Stimulated activated CD8-positive, alpha-beta memory T cell treated with anti-CD3 and anti-CD28 coated beads, Interleukin-4, amount 100 ng/mL, for 48 hours (primary cell): ENCODE data around the gene CCNT1.
"Not testable (repeated sequence)": the region's sequence is repeated elsewhere in the genome, so short reads cannot be mapped to it uniquely, and the experiment has no call there.

ENCODE experiments used
- DNase-seq: peaks from one replicate; pipeline ENCODE4 v3.0.0-alpha.2; 2020

CCNT1 gene

GRCh38 chr12:48716493-48717251 lies at the start of gene CCNT1:
Gene CCNT1, minus strand, starts transcription at chr12:48716707. Its CDS starts 32 bp downstream, at chr12:48716675.
- peak; percentile 99 for DNase-seq

GRCh38 chr12:48765753-48766162 lies 49.3 kb upstream of the CCNT1 start:
- DNase-seq = peak; percentile 54

- DNase-seq = no peak
These were observed 48.0 kb upstream of the CCNT1 start for GRCh38 chr12:48764521-48764920.

- DNase-seq = no peak
These were observed 42.2 kb upstream of the CCNT1 start for GRCh38 chr12:48758737-48759136.

- DNase-seq = no peak
These were observed 41.7 kb upstream of the CCNT1 start for GRCh38 chr12:48758186-48758585.

GRCh38 chr12:48750769-48751356 lies 34.4 kb upstream of the CCNT1 start:
- no peak for DNase-seq

- DNase-seq = no peak
These were observed 33.7 kb upstream of the CCNT1 start for GRCh38 chr12:48750215-48750614.

GRCh38 chr12:48744251-48745008 lies 27.9 kb upstream of the CCNT1 start:
- DNase-seq = no peak

- DNase-seq = no peak
These were observed 23.2 kb upstream of the CCNT1 start for GRCh38 chr12:48739618-48740269.

- DNase-seq = no peak
These were observed 19.9 kb upstream of the CCNT1 start for GRCh38 chr12:48736456-48736855.

- DNase-seq = no peak
These were observed 12.3 kb upstream of the CCNT1 start for GRCh38 chr12:48728807-48729206.

GRCh38 chr12:48720737-48721136 lies 4.2 kb upstream of the CCNT1 start:
- DNase-seq = not testable (repeated sequence)

- not testable (repeated sequence) for DNase-seq
These were observed 3.7 kb upstream of the CCNT1 start for GRCh38 chr12:48720171-48720570.

- not testable (repeated sequence) for DNase-seq
These were observed 2.5 kb upstream of the CCNT1 start for GRCh38 chr12:48719002-48719401.

GRCh38 chr12:48717252-48717695 lies 767 bp upstream of the CCNT1 start:
- DNase-seq = no peak

GRCh38 chr12:48716168-48716492 lies 377 bp downstream of the CCNT1 start:
- no peak for DNase-seq

- no peak for DNase-seq
These were observed 4.3 kb downstream of the CCNT1 start for GRCh38 chr12:48712209-48712608.

- DNase-seq = not testable (repeated sequence)
These were observed 17.7 kb downstream of the CCNT1 start for GRCh38 chr12:48698822-48699221.

- DNase-seq = no peak
These were observed 19.9 kb downstream of the CCNT1 start for GRCh38 chr12:48696626-48697025.

GRCh38 chr12:48695859-48696258 lies 20.6 kb downstream of the CCNT1 start:
- DNase-seq = no peak

- no peak for DNase-seq
These were observed 22.5 kb downstream of the CCNT1 start for GRCh38 chr12:48694038-48694437.

- no peak for DNase-seq
These were observed 22.9 kb downstream of the CCNT1 start for GRCh38 chr12:48693572-48693971.

- no peak for DNase-seq
These were observed 24.6 kb downstream of the CCNT1 start for GRCh38 chr12:48691826-48692487.
